HepG2 (cell line): ENCODE results near the gene ADORA2B. TPM values are rescaled to one million over a fixed set of nuclear protein-coding genes. Genes with fewer than 3 reads are reported as not detected.
A peak's percentile ranks its signal among the peaks of the same experiment; 100 is the strongest.

Experiments used
- ATAC-seq: fragments of 200-7000 bp; cut with Tn5 transposase; 3 replicates; pipeline ENCODE4 v1.9.1; 2020; ENCODE audit warnings: mild to moderate bottlenecking, moderate library complexity
- BruUV-seq: library from RNA; stranded (reverse); fragments of 400-500 nt; replicated peaks from 2 replicates; lab custom pipeline; 2021; lab: Mats Ljungman, UMichigan
- CTCF ChIA-PET: fragments of 300-600 bp; formaldehyde crosslinking; extraction: SDS; loops from one replicate; lab custom pipeline; 2021; ENCODE audit warnings: low total read pairs, inconsistent platforms, low intra/inter-chr PET ratio; lab: Yijun Ruan, JAX
- POLR2A ChIA-PET: fragments of 350-600 bp; sonication (Branson Sonifier 250); formaldehyde crosslinking; loops from one replicate; lab custom pipeline; 2020; ENCODE audit warnings: antibody characterized with exemption, inconsistent platforms; lab: Yijun Ruan, JAX
- DNase-seq: peaks from one replicate; pipeline ENCODE4 v3.0.0-alpha.2; 2015; ENCODE audit warnings: low spot score
- FAIRE-seq: peaks from 3 replicates; lab custom pipeline; 2011; peaks lifted over from hg19 to GRCh38; lab: Jason Lieb, UNC
- H2AFZ ChIP-seq: one replicate; pipeline ENCODE4 v1.6.1; 2011; ENCODE audit warnings: low read length, inconsistent platforms
- H3K27ac ChIP-seq: fragments of 300-600 bp; 3 replicates; pipeline ENCODE4 v1.8.0; 2011; ENCODE audit warnings: mixed run types, mild to moderate bottlenecking, mixed read lengths, low read length, inconsistent platforms; ENCODE audit not compliant: insufficient read depth; ENCODE audit errors: extremely low read length
- H3K27me3 ChIP-seq, 2 experiments: fragments of 200-600 bp in 1 of 2; 2 replicates in 1 of 2; 3 replicates in 1 of 2; pipeline versions ENCODE4 v1.6.0 to v1.8.0; 2011; ENCODE audit warnings: low read length in 2 of 2, mild to moderate bottlenecking in 2 of 2, moderate library complexity in 2 of 2, inconsistent platforms in 1 of 2; ENCODE audit not compliant: insufficient read depth in 2 of 2, control insufficient read depth in 1 of 2
- H3K36me3 ChIP-seq, 2 experiments: fragments of 200-600 bp in 1 of 2; replicated peaks in 1 of 2; 2 replicates in 1 of 2; 3 replicates in 1 of 2; pipeline versions ENCODE4 v1.5.1 to v1.8.0; 2011; ENCODE audit warnings: low read length in 2 of 2, inconsistent platforms in 1 of 2; ENCODE audit not compliant: insufficient read depth in 2 of 2, control insufficient read depth in 1 of 2
- H3K4me1 ChIP-seq: 2 replicates; pipeline ENCODE4 v1.5.1; 2012; ENCODE audit warnings: low read length, inconsistent platforms; ENCODE audit not compliant: insufficient read depth
- H3K4me2 ChIP-seq: 2 replicates; pipeline ENCODE4 v1.6.0; 2011; ENCODE audit warnings: low read depth, low read length, inconsistent platforms
- H3K4me3 ChIP-seq, 3 experiments: fragments of 200-600 bp in 1 of 3; sonication (generic), shearing (Covaris generic) in 1 of 3; replicated peaks in 1 of 3; 2 replicates each; pipeline ENCODE4 v1.5.1; 2011 to 2016; ENCODE audit warnings: low read length in 3 of 3, inconsistent platforms in 2 of 3, low read depth in 2 of 3, mild to moderate bottlenecking in 2 of 3, control low read depth in 1 of 3, mixed read lengths in 1 of 3; ENCODE audit not compliant: insufficient read depth in 1 of 3
- H3K79me2 ChIP-seq: one replicate; pipeline ENCODE4 v1.6.1; 2011; ENCODE audit warnings: low read length, inconsistent platforms; ENCODE audit not compliant: insufficient read depth
- H3K9ac ChIP-seq: 2 replicates; pipeline ENCODE4 v1.6.0; 2011; ENCODE audit warnings: mild to moderate bottlenecking, low read depth, low read length, inconsistent platforms; ENCODE audit not compliant: insufficient read depth
- H3K9me3 ChIP-seq: 2 replicates; pipeline ENCODE4 v1.5.1; 2012; ENCODE audit warnings: mild to moderate bottlenecking, low read length
- H4K20me1 ChIP-seq: 2 replicates; pipeline ENCODE4 v1.6.0; 2011; ENCODE audit warnings: inconsistent platforms, mild to moderate bottlenecking, low read length, moderate library complexity; ENCODE audit not compliant: insufficient read depth
- ARID3A ChIP-seq: IDR thresholded peaks from 2 replicates; pipeline ENCODE4 v1.6.1; 2012; ENCODE audit warnings: low read depth, low read length, improper control_type of control experiment
- CTCF ChIP-seq: sonication (generic); formaldehyde crosslinking; IDR thresholded peaks from 2 replicates; pipeline ENCODE4 v1.5.0; 2020; ENCODE audit warnings: mild to moderate bottlenecking, missing genetic modification reagents, moderate library complexity
- EEA1 ChIP-seq: sonication (generic); formaldehyde crosslinking; IDR thresholded peaks from 2 replicates; pipeline ENCODE4 v1.5.1; 2020; ENCODE audit warnings: mild to moderate bottlenecking, missing genetic modification reagents, borderline replicate concordance
- HOMEZ ChIP-seq: IDR thresholded peaks from 2 replicates; pipeline ENCODE4 v1.6.1; 2016; ENCODE audit warnings: low read depth
- RBM22 ChIP-seq: fragments of 200-400 bp; formaldehyde crosslinking; optimal IDR thresholded peaks from 2 replicates; pipeline ENCODE3; 2017; ENCODE audit warnings: mild to moderate bottlenecking, low read length, moderate library complexity
- SAP130 ChIP-seq: IDR thresholded peaks from 2 replicates; pipeline ENCODE4 v1.6.1; 2016; ENCODE audit warnings: low read depth
- SMC3 ChIP-seq: IDR thresholded peaks from 2 replicates; pipeline ENCODE4 v1.6.1; 2011; ENCODE audit warnings: low read length, improper control_type of control experiment
- STAG1 ChIP-seq: sonication (generic); formaldehyde crosslinking; IDR thresholded peaks from 2 replicates; pipeline ENCODE4 v1.4.0; 2020; ENCODE audit warnings: missing genetic modification reagents
- ZNF709 ChIP-seq: sonication (generic); formaldehyde crosslinking; IDR thresholded peaks from 2 replicates; pipeline ENCODE4 v1.5.0; 2020; ENCODE audit warnings: mild to moderate bottlenecking, missing genetic modification reagents
- WGBS: methylation state at CpG from one replicate; pipeline ENCODE4 v1.1.6; 2017; ENCODE audit warnings: low lambda C conversion rate; 5-methylcytosine and 5-hydroxymethylcytosine counted together
- in situ Hi-C: cut with HindIII; loops from 2 replicates; pipeline ENCODE4 v1.10.0; 2017; ENCODE audit warnings: low pct_unique_long_range_greater_than_20kb; ENCODE audit not compliant: extremely low pct_ligation_motif_present
- intact Hi-C: fragments of 100-400 bp; cut with micrococcal nuclease; formaldehyde crosslinking; loops from one replicate; pipeline ENCODE4 v1.10.0; 2022; ENCODE audit not compliant: unreplicated experiment
- polyA plus RNA-seq, 8 experiments: library from polyadenylated mRNA; depleted of rRNA in 3 of 8; stranded (reverse) in 7 of 8; unstranded in 1 of 8; fragments of >200 nt; fragmentation: Illumina TruSeq in 4 of 8; extraction: Trizol in 4 of 8; gene quantifications; 2 replicates each; pipeline versions ENCODE4 v1.2.1 to v1.2.3, GENCODE V29; 2011 to 2016; ENCODE audit warnings: low read depth in 4 of 8, missing spikeins in 1 of 8, mixed read lengths in 1 of 8; ENCODE audit not compliant: insufficient read depth in 1 of 8
- total RNA-seq, 5 experiments: library from RNA; depleted of rRNA; stranded (reverse); fragments of >200 nt; fragmentation: Illumina TruSeq; extraction: Trizol; gene quantifications; 2 replicates each; pipeline ENCODE4 v1.2.3, GENCODE V29; 2016; ENCODE audit warnings: low read depth in 1 of 5

The ADORA2B gene
- total and polyA plus RNA-seq, 2 of the 13 experiments (the other 11 are each of a cell fraction or from before 2014, with no cell fraction given) = 10.4 to 20.0 TPM

- H3K9ac ChIP-seq = no peak overlapping the region
- ChIA-PET POLR2A (no interaction called here), CTCF (no interaction called here)
- no peaks in the 10 kb centered on the region for H3K9me3 ChIP-seq
- H2AFZ ChIP-seq = no peak overlapping the region
- peaks cover 14% of the 10 kb centered on the region for H3K4me1 ChIP-seq
- peak; percentile 85 for ATAC-seq
- no peak overlapping the region for H3K27ac ChIP-seq
- peaks cover 10% of the 10 kb centered on the region for H3K79me2 ChIP-seq
- no TSS peak for BruUV-seq
- no peaks in the 10 kb centered on the region for H3K27me3 ChIP-seq
- no peak for TF ChIP-seq EEA1
- TF ChIP-seq ZNF709 (CRISPR knock-in tag) = no peak
- TF ChIP-seq RBM22 = peak; percentile 17
- peak; percentile 78; the same call in 1 of the 2 replicates for TF ChIP-seq HOMEZ (CRISPR knock-in tag)
- peak; percentile 14; the same call in 1 of the 2 replicates for TF ChIP-seq SAP130
- peak; percentile 28 for TF ChIP-seq CTCF
- TF ChIP-seq STAG1 = peak; percentile 45
- 0 out of 2 replicates have a peak, but pooled peaks have one; percentile 14 for TF ChIP-seq SMC3
- TF ChIP-seq ARID3A = peak; percentile 67
- in situ Hi-C loops = no loop called here
- FAIRE-seq = peak; percentile 58
- peak; percentile 57 for DNase-seq
- H4K20me1 ChIP-seq = no peaks in the 10 kb centered on the region
- H3K36me3 ChIP-seq = peaks cover 10 to 32% of the 10 kb centered on the region in 2 experiments
- no peak overlapping the region for H3K4me2 ChIP-seq
- no peak overlapping the region for H3K4me3 ChIP-seq
- intact Hi-C loops = no loop called here
- 61% methylated on average over 3 of the region's 3 CpGs for WGBS
Measured at GRCh38 chr17:16013943-16014407, 69.0 kb downstream of the ADORA2B start.
